Mucosa of descending colon (tissue), 3 donors: ENCODE measurements around the gene SALL3. TPM values are rescaled to one million over a fixed set of nuclear protein-coding genes. Genes with fewer than 3 reads are reported as not detected.

Experiments
- ATAC-seq: fragments of 200-7000 bp; cut with Tn5 transposase; one replicate; pipeline ENCODE4 v1.9.1; 2020; ENCODE audit warnings: mild to moderate bottlenecking, moderate library complexity
- DNase-seq, 3 donors: peaks; one replicate each; pipeline ENCODE4 v3.0.0-alpha.2; 2020
- H3K36me3 ChIP-seq: fragments of 200-600 bp; one replicate; pipeline ENCODE4 v1.8.0; 2021; ENCODE audit warnings: low read depth, mild to moderate bottlenecking
- H3K4me1 ChIP-seq: fragments of 200-600 bp; one replicate; pipeline ENCODE4 v1.8.0; 2021; ENCODE audit warnings: low read depth, mild to moderate bottlenecking
- H3K4me3 ChIP-seq: fragments of 200-600 bp; one replicate; pipeline ENCODE4 v1.8.0; 2021; ENCODE audit warnings: mild to moderate bottlenecking
- H3K9me3 ChIP-seq: fragments of 200-600 bp; one replicate; pipeline ENCODE4 v1.8.0; 2021; ENCODE audit warnings: mild to moderate bottlenecking
- CTCF ChIP-seq: fragments of 200-600 bp; IDR thresholded peaks from one replicate; pipeline ENCODE4 v1.8.0; 2022; ENCODE audit warnings: antibody characterized with exemption, mild to moderate bottlenecking
- intact Hi-C, 2 donors: fragments of 100-400 bp; cut with DNase I in 1 of 2; cut with micrococcal nuclease in 1 of 2; formaldehyde crosslinking; loops; one replicate each; pipeline versions ENCODE4 v1.11.0 to v1.11.1; 2022; cut with DNase I, micrococcal nuclease
- long read RNA-seq, 2 donors: library from polyadenylated mRNA; unstranded; transcript quantifications; one replicate each; pipeline ENCODE4 v2.0.0, GENCODE V29; 2019 to 2021
- total RNA-seq, 3 donors: library from RNA; stranded (reverse); fragmentation: NEBNext Ultra II Directional in 2 of 3; extraction: Animal tissue kit (Norgen Biotek cat#: 25700) in 2 of 3; gene quantifications; one replicate each; pipeline versions ENCODE4 v1.2.1 to v1.2.4, GENCODE V29; 2021 to 2023
- donor health status: DM: no; HTN: no; CAD: no; lungs with moderate emphysema.
- donor health status: DM: no; HTN: no; CAD: no.
- donor health status: DM: no; HTN: yes; CAD: no.

The SALL3 gene
- not detected for total RNA-seq
- long read RNA-seq, donor 1, result 0 reads
- long read RNA-seq, donor 2, result 0 reads

- H3K9me3 ChIP-seq, result no peaks in the 10 kb centered on the region
- DNase-seq (no peak), ATAC-seq (no peak)
- no peaks in the 10 kb centered on the region for H3K36me3 ChIP-seq
- H3K4me1 ChIP-seq, result no peaks in the 10 kb centered on the region
- H3K4me3 ChIP-seq, result no peak within 1 kb of the TSS
- intact Hi-C loops, result no loop called here
- no peak for TF ChIP-seq CTCF
Measured at GRCh38 chr18:78979730-78980278, at the start of gene SALL3. TSS of gene SALL3 (plus strand) at chr18:78979818. CDS start at chr18:78980275, 457 bp downstream.

- TF ChIP-seq CTCF, result no peak
- no peak for ATAC-seq
- intact Hi-C loops, result no loop called here
- no peak for DNase-seq
- no peaks in the 10 kb centered on the region for H3K4me1 ChIP-seq
- H3K36me3 ChIP-seq, result no peaks in the 10 kb centered on the region
- H3K4me3 ChIP-seq, result no peak overlapping the region
- H3K9me3 ChIP-seq, result no peaks in the 10 kb centered on the region
Measured at GRCh38 chr18:78932281-78932680, 47.3 kb upstream of the SALL3 start.

GRCh38 chr18:78934003-78934402 lies 45.6 kb upstream of the SALL3 start:
- Histone ChIP-seq H3K36me3 (no peaks in the 10 kb centered on the region), H3K4me1 (no peaks in the 10 kb centered on the region), H3K9me3 (no peaks in the 10 kb centered on the region), H3K4me3 (no peak overlapping the region)
- no peak for TF ChIP-seq CTCF
- ATAC-seq (no peak), DNase-seq (no peak)
- intact Hi-C loops, result no loop called here

- ATAC-seq, result no peak
- Histone ChIP-seq H3K9me3 (no peaks in the 10 kb centered on the region), H3K4me1 (no peaks in the 10 kb centered on the region), H3K4me3 (no peak overlapping the region), H3K36me3 (no peaks in the 10 kb centered on the region)
- intact Hi-C loops, result no loop called here
- DNase-seq, result no peak
- no peak for TF ChIP-seq CTCF
Measured at GRCh38 chr18:78934551-78935225, 44.9 kb upstream of the SALL3 start.

GRCh38 chr18:78935406-78935805 lies 44.2 kb upstream of the SALL3 start:
- ATAC-seq (no peak), DNase-seq (no peak)
- Histone ChIP-seq H3K4me1 (no peaks in the 10 kb centered on the region), H3K4me3 (no peak overlapping the region), H3K36me3 (no peaks in the 10 kb centered on the region), H3K9me3 (no peaks in the 10 kb centered on the region)
- TF ChIP-seq CTCF, result no peak
- intact Hi-C loops, result no loop called here
